Measurements from ENCODE around the gene ERBB4. TPM values are rescaled to one million over a fixed set of nuclear protein-coding genes. Genes with fewer than 3 reads are reported as not detected.

ERBB4 gene
- total and polyA plus RNA-seq, 2 of the 8 experiments (the other 6 are each of a cell fraction or from before 2014, with no cell fraction given): 0.34 to 1.3 TPM

DNA sequence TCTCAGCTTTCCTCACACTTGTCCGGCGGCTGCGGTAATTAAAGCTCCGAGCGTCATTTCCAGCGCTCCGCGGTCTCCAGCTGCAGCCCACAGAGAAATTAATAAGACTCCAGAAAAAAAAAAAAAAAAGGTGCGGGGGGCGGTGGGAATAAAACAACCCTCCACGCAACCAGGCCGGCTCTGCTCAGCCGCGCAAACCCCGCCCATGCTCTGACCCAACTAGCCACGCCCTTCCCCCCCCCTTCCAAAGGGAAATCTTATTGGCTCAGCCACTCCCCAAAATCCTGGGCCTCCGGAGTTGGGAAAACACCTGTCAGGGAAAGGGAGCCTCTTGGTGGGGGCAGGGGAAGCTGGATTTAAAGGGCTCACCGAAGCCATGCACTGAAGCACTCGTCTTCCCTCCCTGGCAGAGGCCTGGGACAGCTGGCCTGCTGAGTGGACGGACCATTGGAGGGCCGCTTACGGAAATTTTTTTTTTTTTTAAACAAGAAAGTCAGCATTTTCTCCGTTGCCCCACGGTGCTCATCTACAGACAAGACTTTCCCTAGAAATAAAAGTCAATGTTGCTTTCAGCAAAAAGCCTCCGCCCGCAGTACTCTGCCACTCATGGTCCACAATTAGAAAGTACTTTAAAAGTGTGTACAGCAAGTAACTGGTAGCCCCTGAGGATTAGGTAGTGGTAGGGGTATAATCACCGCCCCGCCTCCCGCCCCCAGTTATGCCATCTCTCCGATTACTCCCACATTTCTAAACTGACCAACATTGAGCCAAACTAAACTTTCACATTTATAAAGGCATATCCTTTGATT lies 674 bp upstream of the ERBB4 start:
- Histone ChIP-seq H3K4me1 (replicated peaks in 1 of 4; ENCODE audit: control insufficient read depth in 3 of 4, insufficient read depth in 4 of 4, low read length in 3 of 4) (peaks cover 2 to 6% (median 3%) of the 10 kb centered on the region in 4 experiments; a peak in 4 of 7 replicates), H3K18ac (ENCODE audit: extremely low read depth, low read length) (no peak overlapping the region), H3K9ac (replicated peaks in 1 of 4; ENCODE audit: extremely low read depth in 1 of 4, low read depth in 3 of 4, low read length in 3 of 4) (no peak overlapping the region), H2BK12ac (ENCODE audit: low read depth, low read length) (no peak overlapping the region), H4K91ac (replicated peaks; ENCODE audit: insufficient read length, low read length) (no peak overlapping the region), H4K20me1 (replicated peaks in 1 of 2; ENCODE audit: control insufficient read depth in 1 of 2, insufficient read depth in 2 of 2, low read length in 2 of 2) (peaks cover 2% of the 10 kb centered on the region in 2 experiments), H2BK5ac (ENCODE audit: low read depth, low read length) (no peak overlapping the region), H4K8ac (ENCODE audit: extremely low read depth, insufficient read depth, low read length) (no peak overlapping the region), H3K14ac (ENCODE audit: insufficient read length) (no peak overlapping the region), H2BK15ac (ENCODE audit: low read length) (no peak overlapping the region), H3K4me2 (ENCODE audit: insufficient read depth in 1 of 2, low read depth in 2 of 2, low read length in 2 of 2) (peak overlapping the region; percentile 96 to 98), H3K23ac (ENCODE audit: insufficient read length) (no peak overlapping the region), H3K4ac (replicated peaks; ENCODE audit: insufficient read length, low read depth, low read length) (no peak overlapping the region), H3K36me3 (ENCODE audit: control insufficient read depth in 2 of 4, insufficient read depth in 4 of 4, low read length in 3 of 4) (no peaks in the 10 kb centered on the region), H3K27ac (ENCODE audit: low read depth, low read length) (no peak overlapping the region), H2BK120ac (replicated peaks; ENCODE audit: low read depth, low read length) (no peak overlapping the region), H3K9me3 (ENCODE audit: insufficient read depth in 2 of 2, low read depth in 1 of 2, low read length in 1 of 2) (no peaks in the 10 kb centered on the region), H2BK20ac (ENCODE audit: low read length) (no peak overlapping the region), H3K56ac (replicated peaks; ENCODE audit: insufficient read length, low read depth, low read length) (no peak overlapping the region), H3K4me3 (ENCODE audit: extremely low read depth in 1 of 4, insufficient read depth in 2 of 4, low read depth in 3 of 4, low read length in 4 of 4) (peak overlapping the region; percentile 62 to 79 (median 70)), H3K27me3 (replicated peaks in 1 of 4; ENCODE audit: control insufficient read depth in 3 of 4, extremely low read depth in 1 of 4, insufficient read depth in 3 of 4, low read length in 3 of 4) (peaks cover 14 to 39% (median 36%) of the 10 kb centered on the region in 4 experiments), H3K23me2 (ENCODE audit: low read depth, low read length) (peaks cover 26% of the 10 kb centered on the region; the same call in 1 of the 2 replicates), H4K5ac (ENCODE audit: insufficient read length, low read depth, low read length) (no peak overlapping the region), H2AK5ac (ENCODE audit: low read depth, low read length) (no peak overlapping the region), H3K79me1 (ENCODE audit: low read depth, low read length) (no peaks in the 10 kb centered on the region), H3K79me2 (ENCODE audit: control insufficient read depth in 1 of 2, insufficient read depth in 2 of 2, low read length in 2 of 2) (no peaks in the 10 kb centered on the region), H2AFZ (ENCODE audit: low read length) (peak overlapping the region; percentile 82; the same call in 1 of the 2 replicates)
- DNase-seq (ENCODE audit: low read depth in 1 of 2, low spot score in 2 of 2) (peak; percentile 44 to 88), FAIRE-seq (no peak)
- ChIA-PET POLR2A (ENCODE audit: partially characterized antibody) (no interaction called here), CTCF (ENCODE audit: partially characterized antibody) (interaction anchor here (0.7 to 1.6 kb wide), 4 partner anchors 10 to 661 kb away, joined by 3 to 4 read pairs (median 3); no protein-coding TSS in a partner anchor)
- WGBS, 2 experiments (ENCODE audit: extremely low coverage in 1 of 2, insufficient coverage in 1 of 2, insufficient read length in 1 of 2, insufficient replicate concordance in 2 of 2, low coverage in 1 of 2, low lambda C conversion rate in 2 of 2, missing lambda C conversion rate in 1 of 2): 32% methylated on average over 16 of the region's 30 CpGs; no CpG with 5 or more reads in 1 of the 2 experiments
- no peak for TF ChIP-seq POLR2AphosphoS5 (IDR thresholded peaks at IDR 0.05; ENCODE audit: low read depth, low read length)
- TF ChIP-seq KDM5A (IDR thresholded peaks at IDR 0.05; ENCODE audit: low read length): no peak
- TF ChIP-seq CHD1 (IDR thresholded peaks at IDR 0.05; ENCODE audit: low read depth, low read length): no peak
- TF ChIP-seq CHD2 (IDR thresholded peaks at IDR 0.05; ENCODE audit: low read length): no peak
- 0 out of 2 replicates have a peak, but pooled peaks have one; percentile 25 for TF ChIP-seq TAF1 (IDR thresholded peaks at IDR 0.05; ENCODE audit: low read depth, low read length)
- 0 out of 2 replicates have a peak, but pooled peaks have one; percentile 72 for TF ChIP-seq TCF12 (IDR thresholded peaks at IDR 0.05; ENCODE audit: low read depth, low read length)
- peak; percentile 5 for TF ChIP-seq ASH2L (IDR thresholded peaks at IDR 0.05; ENCODE audit: low read length)
- no peak for TF ChIP-seq ZNF274 (IDR thresholded peaks at IDR 0.05; ENCODE audit: borderline replicate concordance, extremely low read depth, low read length)
- TF ChIP-seq SP1 (IDR thresholded peaks at IDR 0.05; ENCODE audit: low read depth, low read length): 0 out of 2 replicates have a peak, but pooled peaks have one; percentile 29
- no peak for TF ChIP-seq RXRA (IDR thresholded peaks at IDR 0.05; ENCODE audit: insufficient read depth, low read depth, low read length)
